ENCODE measurements around the gene RBM38. TPM values are rescaled to one million over a fixed set of nuclear protein-coding genes. Genes with fewer than 3 reads are reported as not detected.
A peak's percentile ranks its signal among the peaks of the same experiment; 100 is the strongest.
"Not testable (repeated sequence)": the region's sequence is repeated elsewhere in the genome, so short reads cannot be mapped to it uniquely, and the experiment has no call there.

The RBM38 gene
- total RNA-seq, 1 experiment from 2014 or later = 101 TPM

- peak; percentile 33 for DNase-seq (ENCODE audit: low spot score)
- in situ Hi-C loops (cut with HindIII; ENCODE audit: low sequenced_read_pairs) = no loop called here
Measured at GRCh38 chr20:57428324-57429158, 37.3 kb downstream of the RBM38 start.

GRCh38 chr20:57429159-57429496 is 37.9 kb downstream of the RBM38 start:
- in situ Hi-C loops (cut with HindIII; ENCODE audit: low sequenced_read_pairs) = no loop called here
- no peak for DNase-seq (ENCODE audit: low spot score)

GRCh38 chr20:57429580-57430200 is 38.5 kb downstream of the RBM38 start:
- no peak for DNase-seq (ENCODE audit: low spot score)
- in situ Hi-C loops (cut with HindIII; ENCODE audit: low sequenced_read_pairs) = no loop called here

- in situ Hi-C loops (cut with HindIII; ENCODE audit: low sequenced_read_pairs); DNase-seq (ENCODE audit: low spot score): not testable (repeated sequence)
Measured at GRCh38 chr20:57430201-57430596, 39.0 kb downstream of the RBM38 start.

GRCh38 chr20:57431539-57431835 is 40.3 kb downstream of the RBM38 start:
- no peak for DNase-seq (ENCODE audit: low spot score)
- in situ Hi-C loops (cut with HindIII; ENCODE audit: low sequenced_read_pairs) = no loop called here

- in situ Hi-C loops (cut with HindIII; ENCODE audit: low sequenced_read_pairs) = no loop called here
- DNase-seq (ENCODE audit: low spot score) = no peak
Measured at GRCh38 chr20:57432480-57432861, 41.3 kb downstream of the RBM38 start.

- in situ Hi-C loops (cut with HindIII; ENCODE audit: low sequenced_read_pairs) = no loop called here
- DNase-seq (ENCODE audit: low spot score) = no peak
Measured at GRCh38 chr20:57432862-57433491, 41.8 kb downstream of the RBM38 start.

GRCh38 chr20:57433657-57434389 is 42.6 kb downstream of the RBM38 start:
- DNase-seq (ENCODE audit: low spot score) = no peak

GRCh38 chr20:57434390-57434700 is 43.1 kb downstream of the RBM38 start:
- in situ Hi-C loops (cut with HindIII; ENCODE audit: low sequenced_read_pairs) = no loop called here
- DNase-seq (ENCODE audit: low spot score) = no peak

More at GRCh38 chr20:57433657-57434389, 42.6 kb downstream of the RBM38 start:
- in situ Hi-C loops (cut with HindIII; ENCODE audit: low sequenced_read_pairs) = no loop called here

GRCh38 chr20:57435105-57435497 is 43.9 kb downstream of the RBM38 start:
- in situ Hi-C loops (cut with HindIII; ENCODE audit: low sequenced_read_pairs) = no loop called here
- no peak for DNase-seq (ENCODE audit: low spot score)

- in situ Hi-C loops (cut with HindIII; ENCODE audit: low sequenced_read_pairs) = no loop called here
Measured at GRCh38 chr20:57435498-57436222, 44.5 kb downstream of the RBM38 start.

GRCh38 chr20:57436223-57436545 is 45.0 kb downstream of the RBM38 start:
- DNase-seq (ENCODE audit: low spot score) = no peak
- in situ Hi-C loops (cut with HindIII; ENCODE audit: low sequenced_read_pairs) = no loop called here

More at GRCh38 chr20:57435498-57436222, 44.5 kb downstream of the RBM38 start:
- DNase-seq (ENCODE audit: low spot score) = peak; percentile 73

GRCh38 chr20:57437267-57437666 is 46.1 kb downstream of the RBM38 start:
- DNase-seq (ENCODE audit: low spot score) = no peak
- in situ Hi-C loops (cut with HindIII; ENCODE audit: low sequenced_read_pairs) = no loop called here

- DNase-seq (ENCODE audit: low spot score) = no peak
- in situ Hi-C loops (cut with HindIII; ENCODE audit: low sequenced_read_pairs) = no loop called here
Measured at GRCh38 chr20:57437672-57438330, 46.6 kb downstream of the RBM38 start.

GRCh38 chr20:57438552-57438951 is 47.4 kb downstream of the RBM38 start:
- DNase-seq (ENCODE audit: low spot score) = no peak
- in situ Hi-C loops (cut with HindIII; ENCODE audit: low sequenced_read_pairs) = no loop called here

- in situ Hi-C loops (cut with HindIII; ENCODE audit: low sequenced_read_pairs) = no loop called here
- DNase-seq (ENCODE audit: low spot score) = peak; percentile 19
Measured at GRCh38 chr20:57439432-57439831, 48.2 kb downstream of the RBM38 start.

GRCh38 chr20:57439993-57440392 is 48.8 kb downstream of the RBM38 start:
- in situ Hi-C loops (cut with HindIII; ENCODE audit: low sequenced_read_pairs) = no loop called here
- DNase-seq (ENCODE audit: low spot score) = no peak

GRCh38 chr20:57440678-57441509 is 49.7 kb downstream of the RBM38 start:
- in situ Hi-C loops (cut with HindIII; ENCODE audit: low sequenced_read_pairs) = no loop called here
- peak; percentile 37 for DNase-seq (ENCODE audit: low spot score)

Data from G401 (cell line).